ENCODE measurements around the gene NDUFAF8.

Gene NDUFAF8

DNA sequence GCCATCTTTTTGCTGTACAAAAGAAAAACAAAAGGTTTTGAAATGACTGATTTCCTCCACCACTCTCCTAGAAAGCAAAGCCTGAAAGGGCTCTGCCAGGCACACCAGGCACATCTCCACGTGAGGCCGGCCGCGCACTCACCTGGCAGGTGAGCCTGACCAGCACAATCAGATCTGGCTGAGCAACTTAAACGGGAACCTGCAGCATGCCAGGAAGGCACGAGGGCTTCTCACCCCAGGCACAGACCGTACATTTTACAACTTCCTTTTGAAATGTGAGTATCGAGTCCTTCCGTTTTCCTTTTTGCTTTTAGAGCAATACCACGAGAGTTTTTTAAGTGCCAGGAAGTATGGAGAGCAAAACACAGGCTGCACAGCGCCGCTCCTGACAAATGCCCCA, 33.5 kb downstream of the NDUFAF8 start:
- peak overlapping the region; percentile 5; the same call in 1 of the 2 replicates for H3K27ac ChIP-seq

DNA sequence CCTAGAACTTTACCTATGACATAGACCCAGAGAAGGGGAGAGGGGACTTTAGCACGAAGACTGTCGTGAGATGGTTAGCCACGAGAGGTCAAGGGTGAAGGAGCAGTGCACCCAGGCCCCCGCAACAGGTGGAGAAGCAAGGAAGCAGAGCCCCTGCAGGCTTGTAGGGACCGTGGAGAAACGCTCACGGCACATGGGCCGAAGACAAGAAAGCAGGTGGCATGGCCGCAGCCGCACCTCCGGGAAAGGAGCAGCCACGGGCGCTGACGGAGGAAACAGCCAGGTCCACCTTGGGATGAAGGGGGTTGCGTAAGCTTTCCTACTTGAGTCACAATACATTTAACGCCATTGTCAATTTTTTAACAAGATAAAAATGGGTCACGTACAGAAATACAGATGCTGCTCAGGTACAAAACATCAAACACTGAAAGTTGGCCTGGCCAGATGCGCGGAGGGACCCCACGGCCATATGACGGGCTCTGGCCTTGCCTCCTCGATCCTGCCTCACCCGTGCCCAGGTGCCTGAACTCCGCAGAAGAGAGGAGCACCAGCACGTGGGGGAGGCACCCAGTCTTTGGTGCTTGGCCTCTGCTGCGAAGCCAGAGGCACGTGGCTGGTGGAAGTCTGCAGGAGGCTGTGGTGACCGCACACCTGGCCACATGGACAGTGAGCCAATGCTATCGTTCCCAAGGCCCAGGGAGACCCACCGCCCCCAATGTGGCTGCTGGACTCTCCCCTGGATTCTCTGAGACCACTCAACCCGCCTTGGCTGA, 34.8 kb downstream of the NDUFAF8 start:
- H3K27ac ChIP-seq, result no peak overlapping the region
- TF ChIP-seq, protein P1, sequence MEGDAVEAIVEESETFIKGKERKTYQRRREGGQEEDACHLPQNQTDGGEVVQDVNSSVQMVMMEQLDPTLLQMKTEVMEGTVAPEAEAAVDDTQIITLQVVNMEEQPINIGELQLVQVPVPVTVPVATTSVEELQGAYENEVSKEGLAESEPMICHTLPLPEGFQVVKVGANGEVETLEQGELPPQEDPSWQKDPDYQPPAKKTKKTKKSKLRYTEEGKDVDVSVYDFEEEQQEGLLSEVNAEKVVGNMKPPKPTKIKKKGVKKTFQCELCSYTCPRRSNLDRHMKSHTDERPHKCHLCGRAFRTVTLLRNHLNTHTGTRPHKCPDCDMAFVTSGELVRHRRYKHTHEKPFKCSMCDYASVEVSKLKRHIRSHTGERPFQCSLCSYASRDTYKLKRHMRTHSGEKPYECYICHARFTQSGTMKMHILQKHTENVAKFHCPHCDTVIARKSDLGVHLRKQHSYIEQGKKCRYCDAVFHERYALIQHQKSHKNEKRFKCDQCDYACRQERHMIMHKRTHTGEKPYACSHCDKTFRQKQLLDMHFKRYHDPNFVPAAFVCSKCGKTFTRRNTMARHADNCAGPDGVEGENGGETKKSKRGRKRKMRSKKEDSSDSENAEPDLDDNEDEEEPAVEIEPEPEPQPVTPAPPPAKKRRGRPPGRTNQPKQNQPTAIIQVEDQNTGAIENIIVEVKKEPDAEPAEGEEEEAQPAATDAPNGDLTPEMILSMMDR (conservative IDR thresholded peaks at IDR 0.05), result no peak
- no peak for TF ChIP-seq ZFX (IDR thresholded peaks at IDR 0.05)

More for the DNA sequence above, 33.5 kb downstream of the NDUFAF8 start:
- TF ChIP-seq, protein P1 (conservative IDR thresholded peaks at IDR 0.05), result no peak
- no peak for TF ChIP-seq ZFX (IDR thresholded peaks at IDR 0.05)

DNA sequence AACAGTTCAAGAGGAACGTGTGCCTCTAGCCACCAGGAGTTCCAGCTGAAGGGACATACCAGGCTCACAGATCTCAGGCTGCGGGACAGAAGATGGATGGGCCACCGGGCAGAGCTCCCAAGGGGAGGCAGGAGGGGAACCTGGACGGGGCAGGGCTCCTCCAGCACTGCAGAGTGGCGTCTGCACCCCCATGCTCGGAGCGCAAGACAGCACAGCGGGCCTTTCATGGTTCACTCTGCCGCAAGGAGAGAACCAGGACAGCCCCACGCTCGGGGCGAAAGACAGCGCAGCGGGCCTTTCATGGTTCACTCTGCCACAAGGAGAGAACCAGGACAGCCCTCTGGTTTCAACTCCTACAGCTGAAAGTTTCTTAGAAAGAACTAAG, 35.3 kb downstream of the NDUFAF8 start:
- no peak for TF ChIP-seq ZFX (IDR thresholded peaks at IDR 0.05)
- TF ChIP-seq, protein P1 (conservative IDR thresholded peaks at IDR 0.05), result no peak

DNA sequence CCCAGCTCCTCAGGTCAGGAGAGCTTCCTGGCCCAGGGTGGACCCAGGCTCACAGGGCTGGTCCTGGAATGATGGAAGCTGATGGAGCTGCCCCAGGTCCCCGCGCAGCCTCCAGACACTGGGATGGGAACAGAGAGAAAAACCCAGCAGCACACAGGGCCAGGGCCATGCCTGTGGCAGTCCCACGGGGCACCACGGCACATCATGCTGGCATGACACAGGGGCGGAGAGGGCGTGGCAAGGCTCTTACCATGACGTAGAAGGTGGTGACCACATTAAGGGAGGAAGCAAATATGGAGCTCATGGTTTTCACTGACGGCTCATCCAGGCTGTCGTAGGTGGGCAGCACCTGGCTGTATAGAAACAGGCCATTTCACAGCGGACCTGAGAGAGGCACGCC, 37.7 kb downstream of the NDUFAF8 start:
- no peak overlapping the region for H3K27ac ChIP-seq
- no peak for TF ChIP-seq ZFX (IDR thresholded peaks at IDR 0.05)
- TF ChIP-seq, protein P1 (conservative IDR thresholded peaks at IDR 0.05), result no peak

More for the DNA sequence above, 35.3 kb downstream of the NDUFAF8 start:
- H3K27ac ChIP-seq, result no peak overlapping the region

DNA sequence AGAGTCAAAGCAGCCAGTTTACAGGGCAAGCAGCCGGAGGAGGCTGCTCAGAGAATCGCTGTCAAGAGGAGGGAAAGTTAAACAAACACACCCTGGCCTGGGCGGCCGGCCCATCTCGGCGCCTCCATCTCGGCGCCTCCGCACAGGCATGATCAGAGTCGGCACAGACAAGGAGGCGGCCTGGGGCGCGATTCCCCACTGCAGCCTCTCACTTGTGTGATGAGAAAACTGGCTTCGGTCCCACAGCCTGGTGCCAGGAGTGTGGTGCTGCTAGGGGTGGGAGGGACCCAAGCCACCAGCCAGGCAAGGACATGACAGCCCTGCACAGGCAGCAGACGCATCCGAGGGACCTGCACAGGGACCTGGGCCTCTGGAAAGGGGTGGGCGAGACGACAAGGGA, 38.3 kb downstream of the NDUFAF8 start:
- TF ChIP-seq, protein P1 (conservative IDR thresholded peaks at IDR 0.05), result no peak
- TF ChIP-seq ZFX (IDR thresholded peaks at IDR 0.05), result no peak
- H3K27ac ChIP-seq, result no peak overlapping the region

DNA sequence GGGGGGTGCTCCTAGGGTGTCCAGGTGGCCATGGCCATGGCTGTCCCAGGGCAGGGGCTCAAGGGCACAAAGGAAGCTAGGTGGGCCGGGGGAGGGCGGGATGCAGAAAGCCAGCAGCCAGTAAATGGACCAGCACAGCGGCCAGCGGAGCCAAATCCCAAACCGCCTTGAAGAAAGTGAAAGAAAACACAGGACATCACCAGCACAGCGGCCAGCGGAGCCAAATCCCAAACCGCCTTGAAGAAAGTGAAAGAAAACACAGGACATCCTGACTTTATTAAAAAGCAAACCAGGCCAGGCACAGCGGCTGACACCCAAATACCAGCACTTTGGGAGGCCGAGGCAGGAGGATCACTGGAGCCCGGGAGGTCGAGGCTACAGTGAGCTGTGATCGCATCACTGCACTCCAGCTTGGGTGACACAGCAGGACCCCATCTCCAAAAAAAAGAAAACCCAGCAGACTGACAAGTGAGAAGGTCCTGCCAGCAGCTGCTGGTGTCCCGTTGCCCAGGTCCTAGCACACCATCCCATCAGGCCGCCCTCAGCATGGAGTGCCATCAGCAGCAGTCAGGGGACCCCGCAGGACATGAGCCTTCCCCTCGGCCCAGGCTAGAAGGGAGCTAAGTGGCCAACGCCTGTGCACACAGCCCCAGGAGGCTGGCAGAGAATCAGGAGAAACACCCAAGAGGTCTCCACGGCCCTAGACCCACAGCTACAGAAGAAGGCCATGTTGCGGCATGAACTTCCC, 39.0 kb downstream of the NDUFAF8 start:
- no peak overlapping the region for H3K27ac ChIP-seq
- TF ChIP-seq ZFX (IDR thresholded peaks at IDR 0.05), result no peak

DNA sequence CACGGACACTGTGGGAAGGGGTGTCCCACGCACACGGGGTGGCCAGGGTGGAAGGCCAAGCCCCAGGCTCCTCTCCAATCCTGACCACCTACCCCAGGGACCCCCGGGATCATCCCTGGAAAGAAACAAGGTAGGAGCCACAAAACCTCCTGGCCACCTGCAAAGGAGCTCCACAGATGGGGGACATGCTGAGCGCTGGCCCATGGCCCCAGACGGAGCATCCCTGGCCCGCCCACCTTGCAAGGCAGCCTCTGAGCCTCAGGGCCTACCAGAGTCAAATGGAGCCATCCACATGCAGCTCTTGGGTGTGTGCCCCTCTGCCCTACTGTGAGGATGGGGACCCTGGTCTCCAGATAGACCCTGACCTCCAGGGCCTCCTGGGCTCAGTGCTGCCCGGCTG, 39.7 kb downstream of the NDUFAF8 start:
- TF ChIP-seq ZFX (IDR thresholded peaks at IDR 0.05), result no peak
- TF ChIP-seq, protein P1 (conservative IDR thresholded peaks at IDR 0.05), result no peak
- no peak overlapping the region for H3K27ac ChIP-seq
